Mucosa of stomach (tissue), 1 donor: ENCODE measurements around the gene C12orf75.

Experiments
- H3K27me3 ChIP-seq: one replicate; pipeline ENCODE4 v1.7.0; 2013; ENCODE audit warnings: mild to moderate bottlenecking, low read length; ENCODE audit not compliant: control insufficient read depth, insufficient read depth
- H3K36me3 ChIP-seq: one replicate; pipeline ENCODE4 v1.7.0; 2013; ENCODE audit warnings: low read length; ENCODE audit not compliant: control insufficient read depth, insufficient read depth
- H3K4me1 ChIP-seq: one replicate; pipeline ENCODE4 v1.7.0; 2013; ENCODE audit warnings: mild to moderate bottlenecking, low read length; ENCODE audit not compliant: control insufficient read depth, insufficient read depth
- H3K4me3 ChIP-seq: one replicate; pipeline ENCODE4 v1.7.0; 2013; ENCODE audit warnings: low read length
- H3K9ac ChIP-seq: one replicate; pipeline ENCODE4 v1.7.0; 2013; ENCODE audit warnings: mild to moderate bottlenecking, low read length, moderate library complexity
- H3K9me3 ChIP-seq: one replicate; pipeline ENCODE4 v1.7.0; 2013; ENCODE audit warnings: mild to moderate bottlenecking, low read length, moderate library complexity; ENCODE audit not compliant: control insufficient read depth
- donor health status: Pancreatic carcinoma.

Gene C12orf75

GRCh38 chr12:105330283-105330930, at the start of gene C12orf75:
Gene C12orf75 (plus strand): TSS chr12:105330691. CDS start chr12:105330892, 201 bp downstream.
- Histone ChIP-seq H3K9ac (peak within 1 kb of the TSS; percentile 57), H3K27me3 (no peaks in the 10 kb centered on the region), H3K9me3 (no peaks in the 10 kb centered on the region), H3K4me3 (peak within 1 kb of the TSS; percentile 71), H3K36me3 (no peaks in the 10 kb centered on the region), H3K4me1 (peaks cover 19% of the 10 kb centered on the region)

- Histone ChIP-seq H3K4me1 (peaks cover 23% of the 10 kb centered on the region), H3K27me3 (no peaks in the 10 kb centered on the region), H3K9me3 (no peaks in the 10 kb centered on the region)
These were observed 49.4 kb upstream of the C12orf75 start for GRCh38 chr12:105280966-105281693.

GRCh38 chr12:105281694-105282049, 48.8 kb upstream of the C12orf75 start:
- no peaks in the 10 kb centered on the region for H3K9me3 ChIP-seq
- peak overlapping the region; percentile 46 for H3K9ac ChIP-seq
- H3K27me3 ChIP-seq: no peaks in the 10 kb centered on the region
- no peaks in the 10 kb centered on the region for H3K36me3 ChIP-seq
- H3K4me3 ChIP-seq: no peak overlapping the region
- peaks cover 23% of the 10 kb centered on the region for H3K4me1 ChIP-seq

More at GRCh38 chr12:105280966-105281693, 49.4 kb upstream of the C12orf75 start:
- no peak overlapping the region for H3K4me3 ChIP-seq
- peak overlapping the region; percentile 46 for H3K9ac ChIP-seq
- H3K36me3 ChIP-seq: no peaks in the 10 kb centered on the region

- H3K36me3 ChIP-seq: no peaks in the 10 kb centered on the region
- no peaks in the 10 kb centered on the region for H3K9me3 ChIP-seq
- no peaks in the 10 kb centered on the region for H3K27me3 ChIP-seq
- no peak overlapping the region for H3K4me3 ChIP-seq
- no peak overlapping the region for H3K9ac ChIP-seq
- peaks cover 14% of the 10 kb centered on the region for H3K4me1 ChIP-seq
These were observed 45.1 kb upstream of the C12orf75 start for GRCh38 chr12:105285378-105285777.

GRCh38 chr12:105287408-105287807, 43.1 kb upstream of the C12orf75 start:
- Histone ChIP-seq H3K27me3 (no peaks in the 10 kb centered on the region), H3K4me1 (peaks cover 2% of the 10 kb centered on the region), H3K9me3 (no peaks in the 10 kb centered on the region), H3K4me3 (no peak overlapping the region), H3K9ac (no peak overlapping the region), H3K36me3 (no peaks in the 10 kb centered on the region)

- no peaks in the 10 kb centered on the region for H3K27me3 ChIP-seq
- no peaks in the 10 kb centered on the region for H3K9me3 ChIP-seq
- no peak overlapping the region for H3K9ac ChIP-seq
- H3K4me3 ChIP-seq: no peak overlapping the region
- H3K36me3 ChIP-seq: no peaks in the 10 kb centered on the region
- H3K4me1 ChIP-seq: peaks cover 4% of the 10 kb centered on the region
These were observed 42.0 kb upstream of the C12orf75 start for GRCh38 chr12:105288311-105288996.

- no peaks in the 10 kb centered on the region for H3K36me3 ChIP-seq
- no peaks in the 10 kb centered on the region for H3K9me3 ChIP-seq
- H3K9ac ChIP-seq: no peak overlapping the region
- H3K4me3 ChIP-seq: no peak overlapping the region
- peaks cover 4% of the 10 kb centered on the region for H3K4me1 ChIP-seq
- no peaks in the 10 kb centered on the region for H3K27me3 ChIP-seq
These were observed 41.2 kb upstream of the C12orf75 start for GRCh38 chr12:105289114-105289904.

- H3K9me3 ChIP-seq: no peaks in the 10 kb centered on the region
- peaks cover 4% of the 10 kb centered on the region for H3K4me1 ChIP-seq
- H3K9ac ChIP-seq: no peak overlapping the region
- H3K27me3 ChIP-seq: no peaks in the 10 kb centered on the region
- no peak overlapping the region for H3K4me3 ChIP-seq
- no peaks in the 10 kb centered on the region for H3K36me3 ChIP-seq
These were observed 39.0 kb upstream of the C12orf75 start for GRCh38 chr12:105291531-105291930.

GRCh38 chr12:105292705-105293104, 37.8 kb upstream of the C12orf75 start:
- no peaks in the 10 kb centered on the region for H3K36me3 ChIP-seq

GRCh38 chr12:105293187-105293586, 37.3 kb upstream of the C12orf75 start:
- H3K4me3 ChIP-seq: no peak overlapping the region
- H3K27me3 ChIP-seq: no peaks in the 10 kb centered on the region
- H3K9me3 ChIP-seq: no peaks in the 10 kb centered on the region
- H3K4me1 ChIP-seq: peaks cover 4% of the 10 kb centered on the region
- no peak overlapping the region for H3K9ac ChIP-seq
- H3K36me3 ChIP-seq: no peaks in the 10 kb centered on the region

More at GRCh38 chr12:105292705-105293104, 37.8 kb upstream of the C12orf75 start:
- no peaks in the 10 kb centered on the region for H3K9me3 ChIP-seq
- no peak overlapping the region for H3K4me3 ChIP-seq
- no peaks in the 10 kb centered on the region for H3K27me3 ChIP-seq
- H3K4me1 ChIP-seq: peaks cover 4% of the 10 kb centered on the region
- no peak overlapping the region for H3K9ac ChIP-seq

GRCh38 chr12:105294161-105294560, 36.3 kb upstream of the C12orf75 start:
- Histone ChIP-seq H3K9ac (no peak overlapping the region), H3K4me1 (peaks cover 4% of the 10 kb centered on the region), H3K9me3 (no peaks in the 10 kb centered on the region), H3K36me3 (no peaks in the 10 kb centered on the region), H3K27me3 (no peaks in the 10 kb centered on the region), H3K4me3 (no peak overlapping the region)
